Measurements from ENCODE around the gene ABCD4.

The ABCD4 gene

GRCh38 chr14:74299061-74299545 is 3.6 kb downstream of the ABCD4 start:
- H2AFZ ChIP-seq (ENCODE audit: low read length) = no peak overlapping the region
- H4K20me1 ChIP-seq (ENCODE audit: insufficient read depth, low read length, poor library complexity, severe bottlenecking) = peaks cover 20% of the 10 kb centered on the region
- peaks cover 24% of the 10 kb centered on the region; the same call in 1 of the 2 replicates for H3K36me3 ChIP-seq (ENCODE audit: insufficient read depth, low read length)
- H3F3A ChIP-seq (ENCODE audit: low read depth) = no peaks in the 10 kb centered on the region
- no peaks in the 10 kb centered on the region for H3K9me3 ChIP-seq (ENCODE audit: insufficient read depth, low read depth, low read length)
- H3K79me2 ChIP-seq (ENCODE audit: insufficient read depth, low read length) = peaks cover 60% of the 10 kb centered on the region
- H3K4me1 ChIP-seq (ENCODE audit: insufficient read depth, low read length, poor library complexity, severe bottlenecking) = peaks cover 22% of the 10 kb centered on the region
- TF ChIP-seq CTCF (conservative IDR thresholded peaks at IDR 0.05; ENCODE audit: low read length) (no peak), EZH2phosphoT487 (IDR thresholded peaks at IDR 0.05; ENCODE audit: borderline replicate concordance) (no peak)
- H3K27me3 ChIP-seq (ENCODE audit: insufficient read depth, low read length, poor library complexity, severe bottlenecking) = no peaks in the 10 kb centered on the region
- peak overlapping the region; percentile 85 for H3K4me2 ChIP-seq (ENCODE audit: low read depth, low read length, poor library complexity, severe bottlenecking)
- no peaks in the 10 kb centered on the region for H3K9me2 ChIP-seq (replicated peaks; ENCODE audit: low read depth, low read length)
- peak overlapping the region; percentile 67 for H3K9ac ChIP-seq (ENCODE audit: low read depth, low read length, poor library complexity, severe bottlenecking)
- H3K4me3 ChIP-seq (ENCODE audit: low read length, poor library complexity, severe bottlenecking) = peak overlapping the region; percentile 73

- Histone ChIP-seq H4K20me1 (ENCODE audit: insufficient read depth, low read length, poor library complexity, severe bottlenecking) (peaks cover 29% of the 10 kb centered on the region), H3K27me3 (ENCODE audit: insufficient read depth, low read length, poor library complexity, severe bottlenecking) (no peaks in the 10 kb centered on the region), H3K4me3 (ENCODE audit: low read length, poor library complexity, severe bottlenecking) (no peak overlapping the region), H3F3A (ENCODE audit: low read depth) (no peaks in the 10 kb centered on the region), H3K79me2 (ENCODE audit: insufficient read depth, low read length) (peaks cover 68% of the 10 kb centered on the region), H3K9ac (ENCODE audit: low read depth, low read length, poor library complexity, severe bottlenecking) (no peak overlapping the region), H3K4me2 (ENCODE audit: low read depth, low read length, poor library complexity, severe bottlenecking) (no peak overlapping the region), H3K9me2 (replicated peaks; ENCODE audit: low read depth, low read length) (no peaks in the 10 kb centered on the region), H2AFZ (ENCODE audit: low read length) (no peak overlapping the region), H3K36me3 (ENCODE audit: insufficient read depth, low read length) (peaks cover 25% of the 10 kb centered on the region; the same call in 1 of the 2 replicates), H3K9me3 (ENCODE audit: insufficient read depth, low read depth, low read length) (no peaks in the 10 kb centered on the region), H3K4me1 (ENCODE audit: insufficient read depth, low read length, poor library complexity, severe bottlenecking) (peaks cover 22% of the 10 kb centered on the region)
- TF ChIP-seq EZH2phosphoT487 (IDR thresholded peaks at IDR 0.05; ENCODE audit: borderline replicate concordance) (no peak), CTCF (conservative IDR thresholded peaks at IDR 0.05; ENCODE audit: low read length) (no peak)
Measured at GRCh38 chr14:74297986-74298385, 4.7 kb downstream of the ABCD4 start.

GRCh38 chr14:74296037-74296467 is 6.7 kb downstream of the ABCD4 start:
- Histone ChIP-seq H3F3A (ENCODE audit: low read depth) (no peaks in the 10 kb centered on the region), H3K4me1 (ENCODE audit: insufficient read depth, low read length, poor library complexity, severe bottlenecking) (peaks cover 17% of the 10 kb centered on the region), H4K20me1 (ENCODE audit: insufficient read depth, low read length, poor library complexity, severe bottlenecking) (peaks cover 22% of the 10 kb centered on the region), H3K9me2 (replicated peaks; ENCODE audit: low read depth, low read length) (no peaks in the 10 kb centered on the region), H3K4me3 (ENCODE audit: low read length, poor library complexity, severe bottlenecking) (no peak overlapping the region), H3K4me2 (ENCODE audit: low read depth, low read length, poor library complexity, severe bottlenecking) (no peak overlapping the region), H3K9ac (ENCODE audit: low read depth, low read length, poor library complexity, severe bottlenecking) (no peak overlapping the region), H3K79me2 (ENCODE audit: insufficient read depth, low read length) (peaks cover 54% of the 10 kb centered on the region), H3K27me3 (ENCODE audit: insufficient read depth, low read length, poor library complexity, severe bottlenecking) (no peaks in the 10 kb centered on the region), H3K36me3 (ENCODE audit: insufficient read depth, low read length) (peaks cover 44% of the 10 kb centered on the region; the same call in 1 of the 2 replicates), H2AFZ (ENCODE audit: low read length) (no peak overlapping the region), H3K9me3 (ENCODE audit: insufficient read depth, low read depth, low read length) (no peaks in the 10 kb centered on the region)
- TF ChIP-seq CTCF (conservative IDR thresholded peaks at IDR 0.05; ENCODE audit: low read length) = no peak
- TF ChIP-seq EZH2phosphoT487 (IDR thresholded peaks at IDR 0.05; ENCODE audit: borderline replicate concordance) = no peak
